HG03460 (cell line): ENCODE results near the gene STUB1.
"Not testable (repeated sequence)": the region's sequence is repeated elsewhere in the genome, so short reads cannot be mapped to it uniquely, and the experiment has no call there.

Experiments
- ATAC-seq: cut with Tn5 transposase; IDR thresholded peaks from one replicate; pipeline ENCODE4 v1.9.1; 2021; ENCODE audit not compliant: unreplicated experiment

STUB1 gene

GRCh38 chr16:711084-711483, 30.9 kb downstream of the STUB1 start:
- no peak for ATAC-seq

GRCh38 chr16:711548-712320, 31.5 kb downstream of the STUB1 start:
- no peak for ATAC-seq

GRCh38 chr16:712740-713250, 32.6 kb downstream of the STUB1 start:
- not testable (repeated sequence) for ATAC-seq

- ATAC-seq, result no peak
These were observed 33.9 kb downstream of the STUB1 start for GRCh38 chr16:714079-714478.

GRCh38 chr16:714558-715476, 34.6 kb downstream of the STUB1 start, which contains the start of gene METRN:
TSS of gene METRN (plus strand) at chr16:715118. CDS start at chr16:715290, 172 bp downstream.
- ATAC-seq, result peak; percentile 58

- ATAC-seq, result peak; percentile 9
These were observed 35.4 kb downstream of the STUB1 start for GRCh38 chr16:715477-716199.

- ATAC-seq, result no peak
These were observed 36.0 kb downstream of the STUB1 start for GRCh38 chr16:716200-716568.

GRCh38 chr16:716768-717325, 36.6 kb downstream of the STUB1 start:
- no peak for ATAC-seq

- ATAC-seq, result no peak
These were observed 37.4 kb downstream of the STUB1 start for GRCh38 chr16:717450-718245.

- no peak for ATAC-seq
These were observed 38.2 kb downstream of the STUB1 start for GRCh38 chr16:718389-718788.

- ATAC-seq, result no peak
These were observed 38.7 kb downstream of the STUB1 start for GRCh38 chr16:718922-719321.

GRCh38 chr16:719815-720446, 39.7 kb downstream of the STUB1 start:
- no peak for ATAC-seq

- peak; percentile 29 for ATAC-seq
These were observed 40.3 kb downstream of the STUB1 start for GRCh38 chr16:720447-720989.

GRCh38 chr16:720990-721764, 41.0 kb downstream of the STUB1 start, which contains the start of gene ANTKMT:
TSS of gene ANTKMT (plus strand) at chr16:721146. CDS start at chr16:721275, 129 bp downstream.
- ATAC-seq, result peak; percentile 59

- no peak for ATAC-seq
These were observed 41.7 kb downstream of the STUB1 start for GRCh38 chr16:721765-722540.

GRCh38 chr16:722835-723633, 42.8 kb downstream of the STUB1 start:
- ATAC-seq, result no peak

GRCh38 chr16:723695-724094, 43.5 kb downstream of the STUB1 start:
- no peak for ATAC-seq
